Gastrocnemius medialis (tissue), 4 donors: ENCODE data around the gene VSX2. TPM values are rescaled to one million over a fixed set of nuclear protein-coding genes. Genes with fewer than 3 reads are reported as not detected.

Experiments used
- ATAC-seq, 2 donors: fragments of 150-250 bp; one replicate each; pipeline ENCODE4 v1.9.1; 2016
- DNase-seq, 2 donors: peaks; one replicate each; pipeline ENCODE4 v3.0.0-alpha.2; 2019
- H3K27ac ChIP-seq, 4 donors: fragments of 200-600 bp; sonication (generic); 1 replicate in 1 of 4; 2 replicates in 3 of 4; pipeline ENCODE4 v1.5.1; 2016 to 2018; ENCODE audit warnings: mild to moderate bottlenecking in 2 of 4, moderate library complexity in 1 of 4
- H3K27me3 ChIP-seq, 3 donors: fragments of 200-600 bp; sonication (generic) in 2 of 3; 1 replicate in 1 of 3; 2 replicates in 2 of 3; pipeline versions ENCODE4 v1.5.1 to v1.6.0; 2016 to 2019; ENCODE audit warnings: mild to moderate bottlenecking in 1 of 3, moderate library complexity in 1 of 3
- H3K36me3 ChIP-seq, 2 donors: fragments of 200-600 bp; sonication (generic) in 1 of 2; one replicate each; pipeline ENCODE4 v1.5.1; 2017 to 2018
- H3K4me1 ChIP-seq, 2 donors: fragments of 200-600 bp; sonication (generic) in 1 of 2; one replicate each; pipeline ENCODE4 v1.5.1; 2016 to 2017; ENCODE audit warnings: mild to moderate bottlenecking in 2 of 2
- H3K4me3 ChIP-seq, 4 donors: fragments of 200-600 bp; sonication (generic) in 3 of 4; 1 replicate in 1 of 4; 2 replicates in 3 of 4; pipeline ENCODE4 v1.5.1; 2016 to 2019; ENCODE audit warnings: mild to moderate bottlenecking in 2 of 4
- H3K9me3 ChIP-seq, 3 donors: fragments of 200-600 bp; sonication (generic) in 2 of 3; 1 replicate in 1 of 3; 2 replicates in 2 of 3; pipeline ENCODE4 v1.5.1; 2016 to 2019
- CTCF ChIP-seq, 5 experiments: fragments of 450-650 bp in 3 of 5; fragments of 200-600 bp in 2 of 5; sonication (generic) in 2 of 5; IDR thresholded peaks in 4 of 5; conservative IDR thresholded peaks in 1 of 5; 1 replicate in 4 of 5; 2 replicates in 1 of 5; pipeline ENCODE4 v1.5.1; 2016 to 2019; ENCODE audit warnings: antibody characterized with exemption in 5 of 5, mild to moderate bottlenecking in 3 of 5, moderate library complexity in 3 of 5
- POLR2A ChIP-seq, 2 donors: fragments of 450-650 bp; IDR thresholded peaks; one replicate each; pipeline ENCODE4 v1.6.1; 2017; ENCODE audit warnings: antibody characterized with exemption in 2 of 2, mild to moderate bottlenecking in 2 of 2, moderate library complexity in 2 of 2
- in situ Hi-C, 4 donors: fragments of 200-750 bp; cut with MboI; loops; one replicate each; pipeline versions ENCODE4 v1.15.0 to v1.8.0; 2017; ENCODE audit warnings: low sequenced_read_pairs in 4 of 4
- intact Hi-C: fragments of 100-400 bp; cut with DNase I; formaldehyde crosslinking; loops from one replicate; pipeline ENCODE4 v1.15.1; 2023; ENCODE audit warnings: low total_unique reads
- total RNA-seq, 4 donors: library from RNA; depleted of rRNA; stranded (reverse); fragments of >200 nt; gene quantifications; one replicate each; pipeline versions ENCODE4 v1.1.0 to v1.2.3, GENCODE V29; 2016

Gene VSX2
- total RNA-seq, 4 donors from 2014 or later = not detected

- ATAC-seq = no peak
- intact Hi-C loops (loop anchor here (2.0 kb wide), 1 partner anchor 150 kb away; no protein-coding TSS in a partner anchor), in situ Hi-C loops (no loop called here)
- Histone ChIP-seq H3K36me3 (no peaks in the 10 kb centered on the region), H3K4me3 (no peak overlapping the region), H3K4me1 (peaks cover 3 to 13% of the 10 kb centered on the region in 2 donors), H3K9me3 (no peaks in the 10 kb centered on the region), H3K27ac (no peak overlapping the region), H3K27me3 (peaks cover 10 to 13% (median 11%) of the 10 kb centered on the region in 3 donors)
- TF ChIP-seq CTCF (IDR thresholded peaks at IDR 0.05 in 4 of 5, conservative IDR thresholded peaks at IDR 0.05 in 1 of 5) (no peak), POLR2A (IDR thresholded peaks at IDR 0.05) (no peak)
- DNase-seq = no peak
Measured at GRCh38 chr14:74260525-74261233, 21.4 kb downstream of the VSX2 start.

DNA sequence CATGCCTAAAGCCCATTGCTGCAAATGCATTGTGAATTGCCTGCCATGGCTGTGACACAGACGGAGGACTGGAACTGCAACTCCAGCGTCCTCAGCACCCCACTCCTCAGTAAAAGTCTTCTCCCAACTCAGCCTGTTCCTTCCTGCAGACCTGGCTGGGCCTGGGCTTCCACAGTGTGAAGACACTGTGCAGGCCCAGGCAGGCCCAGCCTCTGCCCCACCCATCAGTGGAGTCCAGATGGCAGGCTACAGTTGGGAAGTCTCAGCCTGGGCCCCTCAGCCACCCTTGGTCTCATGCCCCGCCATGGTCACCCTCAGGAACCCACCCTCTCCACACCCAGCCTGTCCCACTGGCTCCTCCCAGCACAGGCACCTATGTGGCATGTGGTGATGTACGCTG is 22.0 kb downstream of the VSX2 start:
- H3K36me3 ChIP-seq = no peaks in the 10 kb centered on the region
- ATAC-seq (no peak), DNase-seq (no peak)
- H3K9me3 ChIP-seq = no peaks in the 10 kb centered on the region
- H3K27me3 ChIP-seq = peaks cover 10 to 13% (median 11%) of the 10 kb centered on the region in 3 donors
- no peak overlapping the region for H3K27ac ChIP-seq
- TF ChIP-seq CTCF (IDR thresholded peaks at IDR 0.05 in 4 of 5, conservative IDR thresholded peaks at IDR 0.05 in 1 of 5) (no peak), POLR2A (IDR thresholded peaks at IDR 0.05) (no peak)
- no peak overlapping the region for H3K4me3 ChIP-seq
- peaks cover 3 to 13% of the 10 kb centered on the region in 2 donors for H3K4me1 ChIP-seq
- in situ Hi-C loops = no loop called here
- intact Hi-C loops = loop anchor here (2.0 kb wide), 1 partner anchor 150 kb away; no protein-coding TSS in a partner anchor

DNA sequence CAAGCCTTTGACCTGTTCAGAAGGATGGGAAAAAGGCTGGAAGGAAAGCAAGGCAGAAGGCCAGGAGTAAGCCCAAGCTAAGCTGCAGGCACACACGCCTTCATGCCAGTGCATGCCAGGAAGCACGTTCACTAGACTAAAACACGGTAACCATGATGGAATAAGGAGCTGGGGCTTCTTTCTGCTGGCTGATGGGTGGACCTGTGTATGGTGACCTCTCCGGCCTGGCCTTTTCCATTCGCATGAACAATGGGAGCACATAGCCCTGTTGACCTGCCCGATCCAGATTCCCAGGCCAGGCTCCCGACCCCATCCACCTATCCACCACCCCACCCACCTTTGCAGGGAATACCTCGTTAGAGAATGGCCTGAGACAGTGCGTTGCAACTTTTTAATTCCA is 22.8 kb downstream of the VSX2 start:
- peaks cover 2 to 12% of the 10 kb centered on the region in 2 donors for H3K4me1 ChIP-seq
- DNase-seq (no peak), ATAC-seq (no peak)
- no peak overlapping the region for H3K27ac ChIP-seq
- H3K36me3 ChIP-seq = no peaks in the 10 kb centered on the region
- no peak overlapping the region for H3K4me3 ChIP-seq
- H3K27me3 ChIP-seq = peaks cover 10 to 13% (median 11%) of the 10 kb centered on the region in 3 donors
- TF ChIP-seq POLR2A (IDR thresholded peaks at IDR 0.05) = no peak
- no peak for TF ChIP-seq CTCF (IDR thresholded peaks at IDR 0.05 in 4 of 5, conservative IDR thresholded peaks at IDR 0.05 in 1 of 5)
- intact Hi-C loops (no loop called here), in situ Hi-C loops (no loop called here)
- H3K9me3 ChIP-seq = no peaks in the 10 kb centered on the region

GRCh38 chr14:74263181-74263580 is 23.9 kb downstream of the VSX2 start:
- no peak for TF ChIP-seq CTCF (IDR thresholded peaks at IDR 0.05 in 4 of 5, conservative IDR thresholded peaks at IDR 0.05 in 1 of 5)
- no peak for TF ChIP-seq POLR2A (IDR thresholded peaks at IDR 0.05)
- intact Hi-C loops (no loop called here), in situ Hi-C loops (no loop called here)
- Histone ChIP-seq H3K27ac (no peak overlapping the region), H3K36me3 (no peaks in the 10 kb centered on the region), H3K4me3 (no peak overlapping the region), H3K4me1 (peaks cover 0 to 4% of the 10 kb centered on the region in 2 donors), H3K9me3 (no peaks in the 10 kb centered on the region), H3K27me3 (peaks cover 6 to 9% (median 6%) of the 10 kb centered on the region in 3 donors)
- DNase-seq (no peak), ATAC-seq (no peak)
